Hepatocyte (in vitro differentiated cells): Measurements from ENCODE around the gene SNX12. TPM values are rescaled to one million over a fixed set of nuclear protein-coding genes. Genes with fewer than 3 reads are reported as not detected.

Experiments
- DNase-seq: peaks from one replicate; pipeline ENCODE4 v3.0.0-alpha.2; 2016; ENCODE audit warnings: low spot score
- H2AFZ ChIP-seq: fragments of 200-600 bp; sonication (generic); 2 replicates; pipeline ENCODE4 v1.6.0; 2016; ENCODE audit warnings: antibody characterized with exemption, mild to moderate bottlenecking
- H3K27ac ChIP-seq: fragments of 200-600 bp; sonication (generic); 2 replicates; pipeline ENCODE4 v1.5.1; 2016; ENCODE audit warnings: mild to moderate bottlenecking
- H3K27me3 ChIP-seq: fragments of 200-600 bp; sonication (generic); 2 replicates; pipeline ENCODE4 v1.6.1; 2016
- H3K36me3 ChIP-seq: fragments of 200-600 bp; sonication (generic); replicated peaks from 2 replicates; pipeline ENCODE4 v1.5.1; 2016; ENCODE audit warnings: low read depth; ENCODE audit not compliant: insufficient read depth
- H3K4me1 ChIP-seq: fragments of 200-600 bp; sonication (generic); 2 replicates; pipeline ENCODE4 v1.5.1; 2016; ENCODE audit warnings: mild to moderate bottlenecking, moderate library complexity; ENCODE audit not compliant: insufficient read depth
- H3K4me2 ChIP-seq: fragments of 200-600 bp; sonication (generic); 2 replicates; pipeline ENCODE4 v1.6.0; 2016
- H3K4me3 ChIP-seq: fragments of 200-600 bp; sonication (generic); 2 replicates; pipeline ENCODE4 v1.5.1; 2016; ENCODE audit warnings: mild to moderate bottlenecking
- H3K79me2 ChIP-seq: fragments of 200-600 bp; sonication (generic); 2 replicates; pipeline ENCODE4 v1.6.0; 2017; ENCODE audit warnings: mild to moderate bottlenecking
- H3K9me2 ChIP-seq: fragments of 200-600 bp; sonication (generic); replicated peaks from 2 replicates; pipeline ENCODE4 v1.6.0; 2017; ENCODE audit warnings: mild to moderate bottlenecking; ENCODE audit not compliant: insufficient read depth
- H3K9me3 ChIP-seq: fragments of 200-600 bp; sonication (generic); 2 replicates; pipeline ENCODE4 v1.5.1; 2016; ENCODE audit warnings: low read depth, mild to moderate bottlenecking
- H4K20me1 ChIP-seq: fragments of 200-600 bp; sonication (generic); 2 replicates; pipeline ENCODE4 v1.6.0; 2016; ENCODE audit warnings: mild to moderate bottlenecking; ENCODE audit not compliant: insufficient read depth, poor library complexity, severe bottlenecking
- EZH2 ChIP-seq: fragments of 200-600 bp; sonication (generic); IDR thresholded peaks from 2 replicates; pipeline ENCODE4 v1.6.1; 2016; ENCODE audit warnings: antibody characterized with exemption, mild to moderate bottlenecking, borderline replicate concordance
- EZH2phosphoT487 ChIP-seq: fragments of 200-600 bp; sonication (generic); IDR thresholded peaks from one replicate; pipeline ENCODE4 v1.6.1; 2018; ENCODE audit warnings: antibody characterized with exemption, mild to moderate bottlenecking, low read depth, moderate library complexity; ENCODE audit not compliant: unreplicated experiment, severe bottlenecking
- whole genome bisulfite sequencing: methylation state at CpG from one replicate; pipeline ENCODE4 v1.1.6; 2016; ENCODE audit warnings: low lambda C conversion rate; ENCODE audit errors: missing lambda C conversion rate; 5-methylcytosine and 5-hydroxymethylcytosine counted together
- polyA plus RNA-seq: library from polyadenylated mRNA; unstranded; fragments of >200 nt; fragmentation: Nextera tagmentation; extraction: Ambion mirVana; gene quantifications from 2 replicates; pipeline ENCODE4 v1.2.1, GENCODE V29; 2016
- total RNA-seq: library from RNA; depleted of rRNA; stranded (reverse); fragments of >200 nt; gene quantifications from 2 replicates; pipeline ENCODE4 v1.2.3, GENCODE V29; 2014
- TF ChIP-seq, protein P1 (sequence below): fragments of 200-600 bp; sonication (generic); IDR thresholded peaks from 2 replicates; pipeline ENCODE4 v1.5.1; 2016; ENCODE audit warnings: antibody characterized with exemption, mild to moderate bottlenecking; ENCODE audit not compliant: poor library complexity

The SNX12 gene
- total and polyA plus RNA-seq, 2 experiments from 2014 or later: 8.3 to 68.8 TPM

GRCh38 chrX:71103110-71103983 lies 35.2 kb upstream of the SNX12 start:
- Histone ChIP-seq H3K27me3 (no peaks in the 10 kb centered on the region), H3K4me3 (no peak overlapping the region), H3K9me2 (no peaks in the 10 kb centered on the region), H3K4me2 (peak overlapping the region; percentile 65), H2AFZ (no peak overlapping the region), H3K27ac (peak overlapping the region; percentile 84), H3K36me3 (no peaks in the 10 kb centered on the region), H3K9me3 (no peaks in the 10 kb centered on the region), H3K4me1 (peaks cover 27% of the 10 kb centered on the region), H3K79me2 (no peaks in the 10 kb centered on the region), H4K20me1 (no peaks in the 10 kb centered on the region)
- WGBS: 38% methylated on average over 6 of the region's 10 CpGs
- TF ChIP-seq EZH2: no peak
- TF ChIP-seq, protein P1, sequence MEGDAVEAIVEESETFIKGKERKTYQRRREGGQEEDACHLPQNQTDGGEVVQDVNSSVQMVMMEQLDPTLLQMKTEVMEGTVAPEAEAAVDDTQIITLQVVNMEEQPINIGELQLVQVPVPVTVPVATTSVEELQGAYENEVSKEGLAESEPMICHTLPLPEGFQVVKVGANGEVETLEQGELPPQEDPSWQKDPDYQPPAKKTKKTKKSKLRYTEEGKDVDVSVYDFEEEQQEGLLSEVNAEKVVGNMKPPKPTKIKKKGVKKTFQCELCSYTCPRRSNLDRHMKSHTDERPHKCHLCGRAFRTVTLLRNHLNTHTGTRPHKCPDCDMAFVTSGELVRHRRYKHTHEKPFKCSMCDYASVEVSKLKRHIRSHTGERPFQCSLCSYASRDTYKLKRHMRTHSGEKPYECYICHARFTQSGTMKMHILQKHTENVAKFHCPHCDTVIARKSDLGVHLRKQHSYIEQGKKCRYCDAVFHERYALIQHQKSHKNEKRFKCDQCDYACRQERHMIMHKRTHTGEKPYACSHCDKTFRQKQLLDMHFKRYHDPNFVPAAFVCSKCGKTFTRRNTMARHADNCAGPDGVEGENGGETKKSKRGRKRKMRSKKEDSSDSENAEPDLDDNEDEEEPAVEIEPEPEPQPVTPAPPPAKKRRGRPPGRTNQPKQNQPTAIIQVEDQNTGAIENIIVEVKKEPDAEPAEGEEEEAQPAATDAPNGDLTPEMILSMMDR: no peak
- DNase-seq: peak; percentile 45

- WGBS: 45% methylated on average over 3 of the region's 3 CpGs
Measured at GRCh38 chrX:71102292-71102691, 34.2 kb upstream of the SNX12 start.

GRCh38 chrX:71100581-71101505 lies 32.7 kb upstream of the SNX12 start:
- Histone ChIP-seq H3K27ac (no peak overlapping the region), H2AFZ (no peak overlapping the region), H3K27me3 (no peaks in the 10 kb centered on the region), H3K9me3 (no peaks in the 10 kb centered on the region), H3K4me1 (peaks cover 32% of the 10 kb centered on the region), H3K79me2 (no peaks in the 10 kb centered on the region), H3K4me2 (no peak overlapping the region), H3K9me2 (no peaks in the 10 kb centered on the region), H3K4me3 (no peak overlapping the region), H3K36me3 (no peaks in the 10 kb centered on the region), H4K20me1 (no peaks in the 10 kb centered on the region)
- 80% methylated on average over 31 of the region's 31 CpGs for WGBS
- no peak for DNase-seq
- TF ChIP-seq EZH2 (no peak), EZH2phosphoT487 (no peak)
- TF ChIP-seq, protein P1: peak; percentile 6

More at GRCh38 chrX:71102292-71102691, 34.2 kb upstream of the SNX12 start:
- H3K4me1 ChIP-seq: peaks cover 32% of the 10 kb centered on the region
- no peaks in the 10 kb centered on the region for H3K36me3 ChIP-seq
- H3K9me3 ChIP-seq: no peaks in the 10 kb centered on the region
- no peaks in the 10 kb centered on the region for H3K9me2 ChIP-seq
- peak overlapping the region; percentile 84 for H3K27ac ChIP-seq
- H3K27me3 ChIP-seq: no peaks in the 10 kb centered on the region
- no peaks in the 10 kb centered on the region for H3K79me2 ChIP-seq
- no peak overlapping the region for H2AFZ ChIP-seq
- DNase-seq: no peak
- TF ChIP-seq EZH2phosphoT487 (no peak), EZH2 (no peak)
- TF ChIP-seq, protein P1: no peak
- H3K4me2 ChIP-seq: no peak overlapping the region
- H4K20me1 ChIP-seq: no peaks in the 10 kb centered on the region
- no peak overlapping the region for H3K4me3 ChIP-seq
